ENCODE results near the gene OSCP1. TPM values are rescaled to one million over a fixed set of nuclear protein-coding genes. Genes with fewer than 3 reads are reported as not detected.

Gene OSCP1
- total RNA-seq, 2 experiments from 2014 or later = 1.2 to 1.5 TPM

DNA sequence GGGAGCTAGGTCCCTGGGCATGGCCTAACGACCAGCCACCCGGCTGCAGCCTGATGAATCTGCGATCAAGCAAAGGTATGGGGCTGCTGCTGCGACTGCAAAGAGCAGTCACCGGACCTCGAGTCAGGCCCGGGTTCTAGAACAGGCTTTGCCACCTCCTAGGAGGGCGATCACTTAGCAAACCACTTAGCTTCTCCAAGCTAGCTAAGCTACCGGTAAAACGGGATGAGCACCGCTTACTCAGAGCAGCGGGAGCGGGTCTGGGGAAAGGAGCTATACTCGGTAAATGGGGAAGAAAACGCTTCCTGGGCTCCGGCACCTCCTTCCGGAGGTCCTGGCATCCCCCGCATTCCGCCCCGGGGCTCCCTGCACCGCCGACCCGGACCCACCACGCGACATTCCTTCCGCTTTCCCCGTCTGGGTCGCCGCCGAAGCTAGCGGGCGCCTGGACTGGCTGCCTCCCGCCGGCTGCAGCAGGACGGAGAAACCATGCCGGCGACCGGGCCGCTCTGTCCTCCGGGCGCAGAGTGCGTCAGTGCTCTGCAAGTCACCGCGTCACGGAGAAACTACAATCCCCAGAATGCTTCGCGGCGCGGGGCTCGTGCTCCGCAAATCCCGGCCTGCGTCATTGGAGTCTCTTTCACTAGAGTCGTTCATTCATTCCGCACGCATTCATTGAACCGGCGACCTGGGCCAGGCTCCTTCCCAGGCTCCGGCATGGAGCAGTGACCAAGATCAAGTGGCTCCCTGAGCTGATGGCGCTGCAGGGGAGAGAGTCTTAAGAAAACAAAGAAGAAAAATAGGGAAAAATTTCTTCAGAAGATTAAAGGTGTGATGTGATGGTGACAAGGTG, 52.6 kb downstream of the OSCP1 start, which contains the start of gene LSM10:
TSS of gene LSM10 (minus strand) at position 531 of the 853 bp plus-strand sequence. CDS start 3,779 bp downstream, outside the sequence.
- Mint-ChIP-seq H3K27me3 (no peaks in the 10 kb centered on the region), H3K36me3 (ENCODE audit: low read depth) (peaks cover 16% of the 10 kb centered on the region), H3K27ac (peak within 1 kb of the TSS; percentile 99), H3K4me3 (peak within 1 kb of the TSS; percentile 84), H3K9me3 (no peaks in the 10 kb centered on the region), H3K4me1 (ENCODE audit: low read depth) (peaks cover 29% of the 10 kb centered on the region)
- no peak for TF ChIP-seq CTCF (IDR thresholded peaks at IDR 0.05)
- ATAC-seq (peak; percentile 86), DNase-seq (peak; percentile 96)
- POLR2A ChIA-PET = interaction anchor here (0.9 to 6.3 kb wide), 14 partner anchors 8 to 241 kb away, joined by 3 to 119 read pairs (median 4); partner anchors contain the start of genes EVA1B and STK40
- intact Hi-C loops (cut with micrococcal nuclease) = no loop called here
- CTCF ChIA-PET = interaction anchor here (0.7 to 6.2 kb wide), 9 partner anchors 11 to 248 kb away, joined by 3 to 29 read pairs (median 7); partner anchors contain the start of gene TRAPPC3

- Mint-ChIP-seq H3K36me3 (ENCODE audit: low read depth) (peaks cover 19% of the 10 kb centered on the region), H3K27me3 (no peaks in the 10 kb centered on the region), H3K9me3 (no peaks in the 10 kb centered on the region), H3K4me1 (ENCODE audit: low read depth) (peaks cover 29% of the 10 kb centered on the region), H3K4me3 (peak overlapping the region; percentile 84), H3K27ac (peak overlapping the region; percentile 99)
- no peak for TF ChIP-seq CTCF (IDR thresholded peaks at IDR 0.05)
- CTCF ChIA-PET = interaction anchor here (0.7 to 6.2 kb wide), 6 partner anchors 10 to 248 kb away, joined by 3 to 29 read pairs (median 10); partner anchors contain the start of gene TRAPPC3
- DNase-seq (peak; percentile 53), ATAC-seq (peak; percentile 43)
- POLR2A ChIA-PET = interaction anchor here (0.9 to 6.3 kb wide), 12 partner anchors 8 to 240 kb away, joined by 3 to 119 read pairs (median 4); partner anchors contain the start of genes EVA1B and STK40
- intact Hi-C loops (cut with micrococcal nuclease) = no loop called here
Observed at GRCh38 chr1:36397083-36397377, 53.2 kb downstream of the OSCP1 start.

DNA sequence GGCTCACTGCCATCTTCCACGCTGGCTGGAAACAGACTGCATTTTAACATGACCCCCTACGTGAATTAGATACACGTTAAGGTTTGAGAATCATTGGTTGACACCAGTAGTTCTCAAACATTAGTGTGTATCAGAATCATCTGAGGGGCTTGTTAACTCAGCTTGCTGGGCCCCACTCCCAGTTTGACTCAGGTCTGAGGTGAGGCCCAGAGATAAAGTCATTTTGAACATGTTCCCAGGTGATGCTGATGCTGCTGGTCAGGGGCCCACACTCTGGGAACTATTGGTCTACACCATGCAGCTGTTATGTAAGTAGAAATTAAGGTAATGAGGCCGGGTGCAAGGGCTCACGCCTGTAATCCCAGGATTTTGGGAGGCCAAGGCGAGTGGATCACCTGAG, 53.9 kb downstream of the OSCP1 start:
- intact Hi-C loops (cut with micrococcal nuclease) = no loop called here
- H3K4me1 Mint-ChIP-seq (ENCODE audit: low read depth) = peaks cover 26% of the 10 kb centered on the region
- POLR2A ChIA-PET = interaction anchor here (1.1 to 6.3 kb wide), 6 partner anchors 9 to 29 kb away, joined by 3 to 119 read pairs (median 4); partner anchors contain the start of gene STK40
- H3K27ac Mint-ChIP-seq = peak overlapping the region; percentile 55
- ATAC-seq = no peak
- H3K4me3 Mint-ChIP-seq = peak overlapping the region; percentile 84
- no peaks in the 10 kb centered on the region for H3K9me3 Mint-ChIP-seq
- TF ChIP-seq CTCF (IDR thresholded peaks at IDR 0.05) = no peak
- no peaks in the 10 kb centered on the region for H3K27me3 Mint-ChIP-seq
- peak; percentile 42 for DNase-seq
- CTCF ChIA-PET = interaction anchor here (2.1 to 6.2 kb wide), 2 partner anchors 9 to 29 kb away, joined by 12 to 29 read pairs; no protein-coding TSS in a partner anchor
- peaks cover 23% of the 10 kb centered on the region for H3K36me3 Mint-ChIP-seq (ENCODE audit: low read depth)

DNA sequence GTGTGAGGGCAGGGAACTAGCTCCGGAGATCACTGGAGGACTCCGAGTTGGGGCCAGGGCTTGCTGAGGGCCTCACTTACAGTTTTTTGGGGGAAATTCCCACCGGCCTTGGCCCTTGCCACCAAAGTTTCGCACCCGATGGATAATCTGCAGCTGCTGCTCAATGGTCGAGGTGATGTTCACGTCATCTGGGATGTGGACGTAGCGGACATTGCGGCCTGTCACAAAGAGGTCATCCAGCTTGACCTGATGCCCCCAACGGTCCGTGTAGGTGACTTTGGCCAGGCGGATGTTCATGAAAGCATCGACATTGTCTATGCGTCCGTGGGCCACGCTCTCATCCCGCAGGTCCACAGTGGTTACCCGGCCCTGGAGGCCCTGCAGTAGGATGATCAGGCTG, 56.6 kb downstream of the OSCP1 start:
- Mint-ChIP-seq H3K4me3 (no peak overlapping the region), H3K4me1 (ENCODE audit: low read depth) (peaks cover 21% of the 10 kb centered on the region), H3K36me3 (ENCODE audit: low read depth) (peaks cover 38% of the 10 kb centered on the region), H3K27ac (no peak overlapping the region), H3K27me3 (no peaks in the 10 kb centered on the region), H3K9me3 (no peaks in the 10 kb centered on the region)
- POLR2A ChIA-PET = interaction anchor here (0.9 kb wide), 1 partner anchor 170 kb away, joined by 3 read pairs; no protein-coding TSS in a partner anchor
- CTCF ChIA-PET = no interaction called here
- DNase-seq (no peak), ATAC-seq (no peak)
- TF ChIP-seq CTCF (IDR thresholded peaks at IDR 0.05) = no peak
- intact Hi-C loops (cut with micrococcal nuclease) = no loop called here

DNA sequence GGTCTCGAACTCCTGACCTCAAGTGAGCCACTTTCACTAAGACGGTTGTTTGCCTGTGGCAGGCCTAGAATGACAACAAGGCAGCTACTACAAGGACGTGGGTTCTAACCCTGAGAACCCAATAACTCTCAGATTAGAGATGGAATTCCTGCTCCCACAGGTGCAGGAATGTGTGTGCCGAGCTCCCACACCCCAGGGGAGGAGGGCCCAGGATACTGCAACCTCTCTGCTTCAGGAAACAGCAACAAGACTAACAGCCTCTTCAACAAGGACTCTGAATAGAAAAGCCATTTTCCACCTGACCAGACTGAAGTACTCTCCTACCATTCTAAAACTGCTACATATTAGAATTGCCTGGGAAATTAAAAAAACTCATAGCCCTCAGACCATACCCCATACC, 57.4 kb downstream of the OSCP1 start:
- ChIA-PET CTCF (no interaction called here), POLR2A (interaction anchor here (0.9 kb wide), 1 partner anchor 169 kb away, joined by 3 read pairs; no protein-coding TSS in a partner anchor)
- ATAC-seq (no peak), DNase-seq (no peak)
- no peaks in the 10 kb centered on the region for H3K27me3 Mint-ChIP-seq
- intact Hi-C loops (cut with micrococcal nuclease) = no loop called here
- peak overlapping the region; percentile 9 for H3K27ac Mint-ChIP-seq
- no peaks in the 10 kb centered on the region for H3K9me3 Mint-ChIP-seq
- TF ChIP-seq CTCF (IDR thresholded peaks at IDR 0.05) = no peak
- H3K36me3 Mint-ChIP-seq (ENCODE audit: low read depth) = peaks cover 38% of the 10 kb centered on the region
- peaks cover 18% of the 10 kb centered on the region for H3K4me1 Mint-ChIP-seq (ENCODE audit: low read depth)
- no peak overlapping the region for H3K4me3 Mint-ChIP-seq

All from activated CD8-positive, alpha-beta T cell treated with anti-CD3 and anti-CD28 coated beads for 36 hours (primary cell).